H1 (cell line): Measurements from ENCODE around the gene KRTAP4-9. TPM values are rescaled to one million over a fixed set of nuclear protein-coding genes. Genes with fewer than 3 reads are reported as not detected.

Experiments
- CHD7 ChIP-seq: fragments of 300-600 bp; sonication (generic); IDR thresholded peaks from 2 replicates; pipeline ENCODE4 v1.7.1; 2012; ENCODE audit warnings: low read length, moderate library complexity, mild to moderate bottlenecking, inconsistent platforms; ENCODE audit not compliant: insufficient replicate concordance
- polyA plus RNA-seq, 7 experiments: library from polyadenylated mRNA; depleted of rRNA in 3 of 7; stranded (reverse) in 5 of 7; unstranded in 2 of 7; fragments of >200 nt in 5 of 7; fragments of 200-250 nt in 2 of 7; gene quantifications; 1 replicate in 5 of 7; 2 replicates in 1 of 7; 4 replicates in 1 of 7; pipeline versions ENCODE4 v1.2.1 to v1.2.3, GENCODE V29; 2011 to 2013; ENCODE audit warnings: missing spikeins in 2 of 7, mixed read lengths in 2 of 7
- total RNA-seq: library from RNA; stranded (reverse); fragmentation: NEBNext Ultra II Directional; extraction: Animal tissue kit (Norgen Biotek cat#: 25700); gene quantifications from 2 replicates; pipeline ENCODE4 v1.2.1, GENCODE V29; 2021

KRTAP4-9 gene
- total and polyA plus RNA-seq, 2 of the 8 experiments (the other 6 are each of a cell fraction or from before 2014, with no cell fraction given) = not detected

GRCh38 chr17:41140360-41141131 is 35.4 kb downstream of the KRTAP4-9 start, which contains the start of gene KRTAP4-6 (continued):
- TF ChIP-seq CHD7 = no peak
